Erythroblast (primary cell): Measurements from ENCODE around the gene SMAD2.

Experiments used
- GATA1 ChIP-seq: IDR thresholded peaks from 2 replicates; pipeline ENCODE4 v1.6.1; 2011; ENCODE audit warnings: low read depth, mild to moderate bottlenecking, control low read depth, low read length, moderate library complexity
- POLR2A ChIP-seq: IDR thresholded peaks from 2 replicates; pipeline ENCODE4 v1.6.1; 2011; ENCODE audit warnings: mild to moderate bottlenecking, low read length

- TF ChIP-seq POLR2A (no peak), GATA1 (no peak)
These were observed 99.1 kb downstream of the SMAD2 start for GRCh38 chr18:47831351-47831750.
